HG03432 (cell line): ENCODE results near the gene CLN6.
"Not testable (repeated sequence)": the region's sequence is repeated elsewhere in the genome, so short reads cannot be mapped to it uniquely, and the experiment has no call there.

Experiments
- ATAC-seq: cut with Tn5 transposase; IDR thresholded peaks from one replicate; pipeline ENCODE4 v1.9.1; 2021; ENCODE audit warnings: mild to moderate bottlenecking, moderate library complexity; ENCODE audit not compliant: unreplicated experiment

The CLN6 gene

DNA sequence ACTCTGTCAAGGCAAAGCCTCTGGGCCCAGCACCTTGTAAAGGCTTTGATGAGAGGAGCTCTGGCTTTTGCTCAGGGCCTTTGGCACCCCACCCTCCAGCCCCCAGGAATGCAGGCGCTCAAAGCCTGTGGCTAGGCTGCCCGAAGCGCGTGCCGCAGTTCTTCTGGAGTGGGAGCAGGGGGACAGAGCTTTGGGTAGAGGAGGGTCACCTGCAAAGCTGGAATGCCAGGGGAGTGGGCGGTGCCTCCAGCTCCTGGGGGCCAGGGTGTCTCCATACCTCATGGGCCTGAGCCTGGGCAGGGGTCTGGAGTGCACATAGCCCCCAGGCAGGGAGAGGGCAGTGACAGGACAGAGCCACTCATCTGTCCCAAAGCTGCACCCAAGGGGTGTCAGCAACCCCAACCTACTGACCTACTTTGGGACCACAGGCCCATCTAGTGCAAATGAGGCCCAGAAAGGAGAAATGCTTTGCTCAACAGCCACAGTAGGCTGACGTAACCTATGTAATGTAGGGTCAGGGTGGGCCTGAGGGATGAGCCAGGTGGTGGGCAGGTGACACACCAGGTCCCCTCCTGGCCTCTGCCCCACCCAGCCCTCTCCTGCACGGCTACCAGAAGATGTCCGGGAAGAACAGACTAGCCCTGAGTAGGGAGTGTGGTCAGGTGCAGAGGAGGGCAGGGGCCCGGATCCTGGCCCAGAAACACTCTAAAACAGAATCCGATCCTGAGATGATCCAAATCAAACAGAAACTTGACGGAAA, 22.2 kb downstream of the CLN6 start:
- ATAC-seq = no peak

- no peak for ATAC-seq
These were observed 22.8 kb downstream of the CLN6 start for GRCh38 chr15:68206711-68207151.

- no peak for ATAC-seq
These were observed 23.5 kb downstream of the CLN6 start for GRCh38 chr15:68205954-68206539.

- ATAC-seq = no peak
These were observed 24.0 kb downstream of the CLN6 start for GRCh38 chr15:68205558-68205944.

GRCh38 chr15:68204776-68205557, 24.6 kb downstream of the CLN6 start, which contains the start of gene CALML4:
CALML4 (minus strand) TSS chr15:68205332; CDS start chr15:68205247, 85 bp downstream.
- ATAC-seq = no peak

- ATAC-seq = no peak
These were observed 25.2 kb downstream of the CLN6 start for GRCh38 chr15:68204361-68204760.

- no peak for ATAC-seq
These were observed 25.6 kb downstream of the CLN6 start for GRCh38 chr15:68203956-68204355.

DNA sequence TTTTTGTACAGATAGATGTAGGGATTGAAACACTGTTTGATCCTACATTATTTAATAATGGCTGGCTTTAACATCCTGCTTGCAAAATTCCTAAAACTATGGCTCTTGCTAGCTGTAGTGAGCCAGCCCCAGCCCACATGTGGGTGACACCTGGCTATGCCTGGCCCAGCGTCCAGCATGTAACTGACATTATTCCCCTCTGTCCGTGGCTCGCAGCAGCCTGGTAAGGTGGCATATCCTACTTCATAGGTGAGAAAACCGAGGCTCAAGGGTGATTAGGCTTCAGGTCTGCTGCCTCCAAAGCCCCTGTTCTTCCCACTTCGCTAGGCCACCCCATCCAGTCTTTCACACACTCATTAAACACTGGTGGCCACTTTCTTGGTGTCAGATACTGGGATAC, 26.0 kb downstream of the CLN6 start:
- no peak for ATAC-seq

GRCh38 chr15:68202994-68203393, 26.5 kb downstream of the CLN6 start:
- not testable (repeated sequence) for ATAC-seq

GRCh38 chr15:68201879-68202261, 27.7 kb downstream of the CLN6 start:
- no peak for ATAC-seq

DNA sequence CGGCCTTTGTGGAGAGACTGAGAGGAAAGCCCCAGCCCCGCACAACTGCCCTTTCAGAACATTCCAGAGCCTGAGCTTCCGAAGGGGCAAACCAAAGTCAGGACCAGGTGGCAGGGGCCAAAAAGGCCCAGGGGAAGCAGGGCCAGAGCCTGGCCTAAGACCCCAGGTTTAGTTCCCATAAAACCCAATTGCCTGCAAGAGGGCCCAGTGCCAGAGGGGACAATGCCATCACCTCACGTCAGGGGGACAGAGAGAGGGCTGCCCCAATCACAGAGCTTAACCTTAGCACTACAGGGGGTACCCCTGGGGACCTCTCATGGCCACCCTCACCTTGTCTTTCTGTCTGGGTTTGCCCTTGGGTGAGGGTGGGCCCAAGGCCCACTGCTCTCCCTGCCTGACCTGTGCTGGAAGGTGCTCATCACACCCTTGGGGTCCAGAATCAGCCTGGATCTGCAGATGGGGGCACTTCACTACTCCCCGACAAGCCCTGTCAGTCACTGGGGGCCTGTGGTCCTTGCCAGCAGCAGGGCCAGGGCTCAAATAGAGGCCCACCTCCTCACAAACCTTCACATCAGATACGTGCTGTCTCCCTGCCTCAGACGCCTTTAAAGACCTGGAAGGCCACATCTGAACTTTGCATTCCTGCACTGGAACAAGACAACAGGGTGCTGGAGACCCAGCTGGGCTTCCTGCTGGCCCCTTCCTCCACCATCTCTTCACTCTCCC, 28.2 kb downstream of the CLN6 start:
- no peak for ATAC-seq

GRCh38 chr15:68200016-68200861, 29.3 kb downstream of the CLN6 start:
- no peak for ATAC-seq

DNA sequence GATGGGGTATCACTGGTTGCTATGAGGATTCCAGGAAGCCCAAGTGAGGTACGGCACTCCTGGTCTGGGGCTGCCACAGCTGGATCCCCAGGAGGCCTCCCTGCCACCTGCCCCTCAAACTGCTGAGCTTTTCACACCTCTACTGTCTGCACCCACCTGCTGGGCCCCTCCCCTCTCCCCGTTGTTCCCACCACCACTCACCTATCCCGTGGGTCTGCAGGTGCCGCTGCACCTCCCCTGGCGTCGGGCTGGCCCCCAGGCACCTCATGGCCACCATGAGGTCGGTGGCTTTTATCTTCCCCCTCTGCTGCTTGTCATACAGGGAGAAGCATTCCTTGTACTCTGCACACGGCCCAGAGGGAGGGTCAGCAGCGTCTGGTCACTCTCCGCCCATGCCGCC, 30.2 kb downstream of the CLN6 start:
- ATAC-seq = no peak

GRCh38 chr15:68197661-68198437, 31.7 kb downstream of the CLN6 start:
- ATAC-seq = no peak

- ATAC-seq = no peak
These were observed 32.4 kb downstream of the CLN6 start for GRCh38 chr15:68197170-68197492.

DNA sequence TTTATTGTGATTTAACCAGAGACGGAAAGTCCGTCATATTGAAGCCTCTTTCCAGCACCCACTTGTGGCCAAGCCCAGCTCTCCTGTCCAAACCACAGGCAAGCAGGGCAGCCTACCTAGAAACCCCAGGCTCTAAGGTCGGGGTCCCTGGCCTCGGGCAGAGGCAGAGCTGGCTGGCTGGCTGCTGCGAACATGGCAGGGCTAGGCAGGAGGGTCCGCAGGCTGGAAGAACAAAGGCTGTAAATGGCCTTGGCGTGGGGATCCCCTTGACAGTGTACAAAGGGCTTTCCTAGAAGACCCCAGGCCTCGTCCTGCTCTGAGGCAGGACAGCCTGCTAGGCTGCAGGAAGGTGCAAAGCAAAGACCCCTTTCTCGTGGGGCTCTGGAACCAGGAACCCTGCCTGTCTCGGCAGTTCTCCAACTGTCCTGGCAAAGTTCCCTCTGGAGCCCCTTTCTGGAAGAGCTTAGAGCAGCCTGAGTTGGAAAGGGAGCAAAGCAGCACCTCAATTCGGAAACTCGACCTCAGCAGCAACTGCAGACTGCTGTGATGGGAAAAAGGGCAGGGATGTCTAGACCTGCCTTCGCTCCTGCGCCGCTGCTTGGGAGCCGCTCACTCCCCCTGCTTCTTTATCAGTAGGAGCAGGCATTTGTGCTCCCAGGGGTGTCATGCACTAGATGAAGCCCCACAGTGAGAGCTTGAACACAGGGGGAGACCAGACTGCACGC, 32.9 kb downstream of the CLN6 start:
- ATAC-seq = no peak

DNA sequence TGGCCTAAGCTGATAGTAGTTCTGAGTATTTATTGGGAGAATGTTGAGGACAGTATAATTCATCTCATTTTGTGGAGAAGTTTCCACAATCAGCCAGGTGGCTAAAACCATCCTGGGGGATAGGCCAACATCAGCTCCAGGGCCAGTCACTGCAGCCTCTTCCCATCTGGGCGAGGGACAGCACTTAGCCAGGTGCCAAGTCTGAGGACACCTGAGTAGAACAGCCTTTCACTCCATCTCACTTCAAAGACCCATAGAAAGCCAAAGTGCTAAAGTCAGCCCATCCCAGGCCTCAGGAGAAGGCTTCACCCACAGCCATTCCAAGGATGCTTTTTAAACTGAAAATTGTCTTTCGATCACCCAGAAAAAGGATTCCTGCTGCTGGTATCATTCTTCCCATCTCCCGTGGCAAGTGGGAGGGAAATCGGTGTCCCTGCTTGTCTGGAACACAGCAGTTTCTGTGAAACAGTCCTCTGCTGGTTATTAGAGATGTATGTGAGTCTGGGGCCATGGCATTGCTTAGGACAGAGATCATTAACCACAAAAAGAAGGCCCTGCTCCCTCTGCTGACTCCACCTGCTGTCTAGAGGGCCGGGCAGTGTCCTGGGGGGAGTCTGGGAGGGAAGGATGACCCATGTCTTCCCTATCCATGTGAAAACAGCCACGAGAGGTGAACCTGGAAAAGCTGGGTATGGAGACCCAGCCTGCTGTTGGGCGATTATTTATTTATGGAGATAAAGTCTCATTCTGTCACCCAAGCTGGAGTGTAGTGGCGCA, 34.0 kb downstream of the CLN6 start:
- no peak for ATAC-seq

- no peak for ATAC-seq
These were observed 36.6 kb downstream of the CLN6 start for GRCh38 chr15:68192804-68193486.
